NOMO-1 treated with dmso at 0.1 percent for 144 hours (cell line): ENCODE measurements around the gene TLR6.

Experiments
- DNase-seq: peaks from one replicate; lab custom pipeline; 2025; ENCODE audit not compliant: unreplicated experiment; lab: John Stamatoyannopoulos, UW

Gene TLR6

GRCh38 chr4:38868059-38868960 lies 11.7 kb upstream of the TLR6 start:
- no peak for DNase-seq

DNA sequence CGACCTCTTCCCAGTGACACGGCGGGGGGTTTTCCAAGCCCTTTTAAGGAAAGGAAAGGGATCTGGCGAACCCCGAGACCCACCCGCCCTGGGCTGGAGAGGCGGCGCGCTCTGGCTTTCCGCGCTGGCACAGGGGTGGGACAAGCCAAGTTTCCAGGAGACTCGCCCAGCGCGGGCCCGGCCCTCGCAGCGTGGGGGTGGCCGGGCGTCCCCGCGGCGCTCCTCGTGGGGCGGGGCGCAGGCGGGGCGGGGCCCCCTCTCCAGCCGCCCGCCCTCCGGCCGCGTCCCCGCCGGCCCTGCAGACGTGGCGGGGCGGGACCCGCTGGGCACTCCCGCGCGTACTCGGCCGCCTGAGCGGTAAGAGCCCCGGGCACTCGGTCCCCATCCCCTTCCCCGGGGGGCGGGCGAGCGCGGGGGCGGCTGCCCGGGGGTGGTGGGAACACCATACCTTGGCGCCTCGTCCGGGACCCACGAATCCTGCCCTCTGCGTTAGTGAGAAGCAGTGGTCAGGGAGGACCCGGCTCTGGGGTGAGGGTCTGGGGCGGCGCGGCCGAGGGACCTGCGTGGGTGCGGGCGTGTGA lies 11.0 kb upstream of the TLR6 start, which contains the start of gene FAM114A1:
Gene FAM114A1 (plus strand): TSS at position 329 of the 581 bp plus-strand sequence. CDS start 10,273 bp downstream, outside the sequence.
- peak; percentile 52 for DNase-seq

GRCh38 chr4:38866973-38867477 lies 10.4 kb upstream of the TLR6 start:
- DNase-seq = no peak

GRCh38 chr4:38865445-38865844 lies 8.8 kb upstream of the TLR6 start:
- no peak for DNase-seq

DNA sequence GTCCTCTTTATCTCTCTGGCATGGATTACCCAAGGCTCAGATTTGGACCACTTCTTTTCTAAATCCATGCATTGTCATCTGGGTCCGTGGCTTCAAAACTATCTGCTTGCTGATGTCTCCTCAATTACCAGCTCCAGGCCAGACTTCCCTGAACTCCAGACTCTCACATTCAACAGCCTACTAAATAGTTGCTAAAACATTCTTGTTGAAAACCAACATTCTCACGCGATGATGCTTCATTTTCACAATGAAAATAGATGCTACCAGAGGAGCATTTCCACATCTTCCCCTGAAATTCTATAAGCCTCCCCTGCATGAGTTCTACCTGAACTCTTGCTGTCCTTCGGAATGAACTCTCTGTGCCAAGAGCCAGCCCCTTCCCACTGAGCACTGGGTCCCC lies 5.2 kb upstream of the TLR6 start:
- DNase-seq = no peak

DNA sequence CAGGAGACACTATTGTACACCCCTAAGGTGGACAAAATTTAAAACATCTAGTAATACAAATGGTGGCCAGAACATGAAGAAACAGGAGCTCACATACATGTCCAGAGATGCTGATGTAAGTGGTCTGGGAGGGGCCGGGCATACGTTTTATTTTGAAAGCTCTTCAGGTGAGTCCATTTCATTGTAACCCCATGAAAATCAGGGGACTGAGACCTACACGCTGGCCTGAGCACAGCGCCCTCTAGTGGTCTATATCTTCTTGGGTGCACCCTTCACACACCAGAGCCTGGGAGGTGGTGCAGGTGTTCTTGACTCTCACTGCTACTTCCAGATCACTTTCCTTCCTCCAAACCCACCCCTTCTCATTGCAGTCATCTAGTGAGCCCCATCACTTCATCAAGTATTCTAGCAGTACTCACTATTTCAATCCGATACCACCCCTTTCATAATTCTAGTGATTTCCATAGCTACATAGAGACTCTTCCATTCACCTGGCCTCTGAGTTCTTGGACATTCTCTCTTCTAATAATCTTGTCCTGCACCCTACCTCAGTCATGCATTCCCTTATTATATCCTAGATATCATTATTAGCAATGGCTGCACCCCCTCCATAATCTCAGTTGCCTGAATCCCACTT lies 4.3 kb upstream of the TLR6 start:
- DNase-seq = peak; percentile 47

DNA sequence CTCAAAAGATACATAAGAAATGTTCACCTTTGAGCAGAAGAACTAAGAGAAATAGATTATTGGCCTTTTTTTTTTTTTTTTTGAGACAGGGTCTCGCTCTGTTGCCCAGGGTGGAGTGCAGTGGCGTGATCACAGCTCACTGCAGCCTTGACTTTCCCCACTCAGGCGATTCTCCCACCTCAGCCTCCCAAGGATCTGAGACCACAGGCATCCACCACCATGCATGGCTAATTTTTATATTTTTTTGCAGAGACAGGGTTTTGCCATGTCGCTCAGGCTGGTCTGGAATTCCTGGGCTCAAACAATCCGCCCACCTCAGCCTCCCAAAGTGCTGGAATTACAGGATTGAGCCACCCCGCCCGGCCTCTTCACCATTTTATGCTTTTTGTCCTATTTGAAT lies 2.9 kb upstream of the TLR6 start:
- DNase-seq = no peak

DNA sequence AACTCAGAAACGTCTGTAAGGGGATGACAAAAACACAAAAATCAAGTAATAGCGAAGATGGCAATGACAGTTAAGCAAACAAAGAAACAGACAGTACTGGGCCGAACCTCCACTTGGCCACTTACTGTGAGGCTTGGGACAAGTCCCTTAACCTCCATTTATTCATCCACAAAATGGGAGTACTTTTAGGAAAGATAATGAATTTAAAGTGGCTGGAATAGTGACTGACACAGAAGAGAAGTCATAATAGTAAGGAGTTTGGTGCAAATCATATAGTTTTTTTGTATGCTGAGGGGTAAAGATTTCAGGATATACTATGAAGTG lies 1.4 kb upstream of the TLR6 start:
- DNase-seq = no peak

- peak; percentile 83 for DNase-seq
Observed at GRCh38 chr4:38857354-38858096, 908 bp upstream of the TLR6 start.

GRCh38 chr4:38856046-38856445 lies 571 bp downstream of the TLR6 start:
- DNase-seq = no peak

DNA sequence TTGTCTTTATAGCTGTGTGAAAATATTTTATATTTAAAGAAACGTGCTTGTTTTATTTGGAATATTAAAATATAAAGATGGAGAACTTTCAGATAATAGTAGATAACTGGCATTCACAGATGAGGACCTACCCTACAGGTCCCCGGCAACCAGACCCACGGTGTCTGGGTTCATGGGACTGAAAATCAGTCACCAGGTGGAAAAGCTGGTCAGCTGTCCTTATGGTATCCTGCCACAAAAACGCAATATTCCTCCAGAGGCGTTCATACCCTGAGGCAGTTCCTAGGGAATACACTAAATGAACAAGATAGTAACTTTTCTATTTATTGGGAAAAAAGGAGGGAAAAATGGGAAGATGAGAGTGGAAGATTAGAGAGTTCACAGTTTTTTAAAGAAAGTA lies 1.2 kb downstream of the TLR6 start:
- no peak for DNase-seq

GRCh38 chr4:38846015-38846414 lies 10.6 kb downstream of the TLR6 start:
- DNase-seq = no peak

GRCh38 chr4:38842994-38843393 lies 13.6 kb downstream of the TLR6 start:
- no peak for DNase-seq

DNA sequence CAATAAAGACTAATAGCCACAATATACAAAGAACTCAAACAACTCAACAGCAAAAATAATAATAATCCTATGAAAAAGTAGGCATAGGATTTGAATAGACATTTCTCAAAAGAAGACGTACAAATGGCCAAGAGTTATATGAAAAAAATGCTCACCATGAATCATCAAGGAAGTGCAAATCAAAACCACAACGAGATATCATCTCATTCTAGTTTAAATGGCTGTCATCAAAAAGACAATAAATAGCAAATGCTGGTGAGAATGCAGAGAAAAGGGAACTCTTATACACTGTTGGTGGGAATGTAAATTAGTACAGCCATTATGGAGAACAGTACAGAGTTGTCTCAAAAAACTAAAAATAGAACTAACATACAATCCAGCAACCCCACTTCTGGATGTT lies 18.8 kb downstream of the TLR6 start:
- DNase-seq = no peak

DNA sequence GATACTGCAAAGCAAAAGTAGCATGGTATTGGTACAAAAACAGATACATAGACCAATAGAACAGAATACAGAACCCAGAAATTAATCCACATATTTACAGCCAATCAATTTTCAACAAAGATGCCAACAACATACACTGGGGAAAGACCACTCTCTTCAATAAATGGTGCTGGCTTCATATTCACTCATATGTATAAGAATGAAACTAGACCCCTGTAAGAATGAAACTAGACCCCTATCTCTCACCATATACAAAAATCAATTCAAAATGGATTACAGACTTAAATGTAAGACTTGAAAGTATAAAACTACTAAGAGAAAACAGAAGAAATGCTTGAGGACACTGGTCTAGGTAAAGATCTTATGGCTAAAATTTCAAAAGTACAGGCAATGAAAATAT lies 19.3 kb downstream of the TLR6 start:
- DNase-seq = no peak

GRCh38 chr4:38834570-38834969 lies 22.0 kb downstream of the TLR6 start:
- DNase-seq = no peak

GRCh38 chr4:38832624-38833528 lies 23.7 kb downstream of the TLR6 start:
- DNase-seq = no peak

DNA sequence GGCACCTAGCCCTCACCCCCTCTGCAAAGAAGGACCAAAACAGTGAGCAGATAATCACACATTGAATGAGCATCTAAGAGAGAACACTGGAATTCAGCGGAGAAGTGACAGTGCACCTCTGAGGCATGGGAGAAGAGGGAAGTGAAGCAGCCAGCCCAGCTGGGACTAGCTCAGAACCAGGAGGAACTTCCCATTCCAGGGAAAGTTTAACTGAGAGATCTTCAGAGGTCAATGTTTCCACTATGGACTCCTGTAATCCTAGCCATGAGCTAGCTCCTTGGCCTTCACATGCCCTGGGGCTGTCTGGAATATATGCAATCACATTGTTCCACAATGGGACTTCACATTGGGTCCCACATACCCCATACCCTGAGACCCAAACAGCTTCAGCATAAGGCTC lies 24.4 kb downstream of the TLR6 start:
- DNase-seq = no peak

DNA sequence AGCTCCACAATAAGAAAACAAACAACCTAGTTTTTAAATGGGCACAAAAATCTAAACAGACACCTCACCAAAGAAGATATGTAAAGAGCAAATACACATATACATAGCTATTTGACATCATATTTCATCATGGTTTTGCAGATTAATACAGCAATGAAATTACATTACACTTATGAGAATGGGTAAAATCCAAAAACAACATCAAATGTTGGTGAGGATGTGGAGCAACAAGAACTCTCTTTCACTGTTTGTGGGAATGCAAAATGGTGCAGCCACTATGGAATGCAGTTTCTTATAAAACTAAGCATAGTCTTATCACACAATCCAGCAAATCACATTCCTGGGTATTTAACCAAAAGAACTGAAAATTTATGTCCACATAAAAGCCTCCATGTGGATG lies 25.0 kb downstream of the TLR6 start:
- no peak for DNase-seq

GRCh38 chr4:38829237-38829636 lies 27.4 kb downstream of the TLR6 start:
- no peak for DNase-seq
